GM18526 (cell line): ENCODE measurements around the gene KCNMB1.

ENCODE experiments used
- POLR2A ChIP-seq: IDR thresholded peaks from 3 replicates; pipeline ENCODE4 v1.6.1; 2011; ENCODE audit not compliant: insufficient read length; ENCODE audit errors: extremely low read depth

The KCNMB1 gene

GRCh38 chr5:170343177-170343576 lies 46.0 kb downstream of the KCNMB1 start:
- TF ChIP-seq POLR2A: no peak

DNA sequence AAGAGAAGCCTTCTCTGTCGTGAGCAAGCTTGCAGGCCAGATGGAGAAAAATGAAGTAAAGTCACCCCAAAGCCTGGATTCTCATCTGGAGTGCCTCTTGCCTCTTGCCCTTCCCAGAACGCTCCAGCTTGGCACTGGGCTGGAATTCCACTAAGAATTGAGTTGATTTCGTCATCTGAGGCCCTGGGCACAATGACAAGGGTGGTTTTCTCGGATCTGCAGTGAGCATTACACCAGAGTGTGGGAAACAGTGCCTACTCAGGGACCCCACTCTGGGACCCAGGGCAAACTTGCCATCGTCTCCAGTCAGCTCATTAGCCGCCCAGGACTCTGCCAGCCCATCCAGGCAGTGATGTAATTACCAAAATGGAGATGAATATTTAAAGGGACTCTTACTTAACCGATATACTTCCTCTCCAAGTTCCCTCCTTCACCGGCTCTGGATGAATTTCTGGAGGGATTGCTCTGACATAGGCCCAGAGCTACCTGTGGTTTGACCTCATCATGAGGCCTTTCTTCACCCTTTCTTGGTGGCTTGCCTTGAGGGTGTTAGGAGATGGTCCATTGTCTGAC lies 46.9 kb downstream of the KCNMB1 start:
- no peak for TF ChIP-seq POLR2A

GRCh38 chr5:170341545-170341944 lies 47.6 kb downstream of the KCNMB1 start:
- TF ChIP-seq POLR2A: no peak

DNA sequence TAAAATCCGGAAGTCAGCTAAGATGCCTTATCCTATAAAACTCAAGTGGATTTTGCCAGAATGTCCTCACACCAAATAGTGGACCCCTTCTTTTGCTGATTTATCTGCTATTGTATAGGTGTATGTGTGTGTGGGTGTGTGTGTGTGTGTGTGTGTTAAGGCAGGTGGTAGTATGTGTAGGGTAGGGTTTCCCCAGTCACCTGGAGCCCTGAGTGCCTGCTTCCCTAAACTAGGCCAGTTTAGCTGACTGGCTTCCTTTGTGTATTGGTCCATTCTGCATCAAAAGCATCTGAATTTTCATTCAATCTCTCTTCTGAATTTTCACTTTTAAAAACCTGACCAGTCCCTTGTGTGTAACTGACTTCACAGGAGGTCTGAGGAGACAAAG lies 49.4 kb downstream of the KCNMB1 start:
- TF ChIP-seq POLR2A: no peak

DNA sequence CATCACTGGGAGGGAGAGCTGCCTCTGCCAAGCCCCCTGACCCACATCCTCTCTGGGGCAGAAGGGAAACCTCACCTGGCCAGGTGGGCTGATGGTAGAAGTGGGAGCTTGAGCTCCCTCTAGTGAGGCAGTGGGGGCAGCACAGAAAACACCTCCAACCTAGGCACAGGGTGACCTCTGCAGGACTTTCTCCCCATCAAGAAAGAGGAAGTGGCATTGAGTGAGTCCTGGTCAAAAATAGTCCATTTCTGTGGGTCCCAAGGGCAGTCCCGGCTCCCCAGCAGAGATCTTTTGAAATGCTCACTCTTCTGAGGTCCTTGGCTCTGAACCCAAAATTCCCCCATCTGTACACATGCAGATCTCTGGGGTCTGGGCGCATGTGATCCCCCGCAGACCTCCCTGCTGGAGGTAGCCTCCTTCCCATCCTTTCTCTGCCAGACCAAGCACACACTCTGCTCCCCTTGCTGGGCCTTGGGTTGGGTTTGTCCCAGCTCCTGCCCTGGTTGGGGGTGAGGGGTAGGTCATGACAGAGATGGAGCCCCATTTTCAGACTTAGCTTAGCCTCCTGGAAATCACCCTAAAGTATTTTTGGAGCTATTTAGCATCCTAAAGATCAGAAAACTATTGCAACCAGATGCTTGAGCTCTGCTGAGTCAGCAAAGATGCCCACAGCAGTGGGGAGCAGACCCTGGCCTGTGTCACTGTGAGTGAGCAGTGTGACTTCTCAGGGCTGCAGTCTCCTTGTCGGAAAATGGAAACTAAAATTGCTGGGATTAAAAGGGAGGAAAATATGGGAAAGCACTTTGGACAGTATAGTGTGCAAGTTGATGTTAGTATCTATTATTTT lies 50.0 kb downstream of the KCNMB1 start:
- no peak for TF ChIP-seq POLR2A

- no peak for TF ChIP-seq POLR2A
Measured at GRCh38 chr5:170338291-170338690, 50.9 kb downstream of the KCNMB1 start.

DNA sequence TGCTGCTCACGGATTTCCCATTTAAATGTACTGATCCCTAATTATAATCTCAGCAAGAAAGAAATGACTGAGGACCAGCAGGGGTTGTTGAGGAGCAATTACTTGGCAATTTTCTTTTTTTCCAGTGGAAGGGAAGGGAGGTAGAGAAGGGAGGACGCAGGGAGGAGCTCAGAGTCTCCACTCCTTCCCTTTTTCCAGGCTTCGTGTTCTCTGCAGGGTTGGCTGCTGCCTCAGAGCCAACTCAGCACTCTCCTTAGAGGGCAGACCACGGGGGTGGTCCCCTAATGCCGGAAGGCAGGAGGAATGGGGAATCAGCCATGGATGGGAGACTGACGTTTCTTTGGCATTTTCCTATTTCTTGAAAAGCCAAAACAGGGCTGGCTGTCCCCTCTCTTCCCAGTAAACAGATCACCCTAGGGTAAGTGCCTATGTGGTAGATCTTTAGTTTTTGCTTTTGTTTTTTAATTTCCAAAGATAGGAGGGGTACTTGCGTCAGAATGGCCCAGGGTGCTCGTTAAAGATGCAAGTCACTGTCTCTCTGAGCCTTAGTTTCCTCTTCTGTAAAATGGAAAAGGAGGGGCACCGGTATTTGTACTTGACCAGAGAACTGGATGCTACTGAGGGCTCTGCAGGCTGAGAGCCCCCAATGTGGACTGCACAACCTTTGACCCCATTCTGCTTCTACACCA lies 52.0 kb downstream of the KCNMB1 start:
- no peak for TF ChIP-seq POLR2A

DNA sequence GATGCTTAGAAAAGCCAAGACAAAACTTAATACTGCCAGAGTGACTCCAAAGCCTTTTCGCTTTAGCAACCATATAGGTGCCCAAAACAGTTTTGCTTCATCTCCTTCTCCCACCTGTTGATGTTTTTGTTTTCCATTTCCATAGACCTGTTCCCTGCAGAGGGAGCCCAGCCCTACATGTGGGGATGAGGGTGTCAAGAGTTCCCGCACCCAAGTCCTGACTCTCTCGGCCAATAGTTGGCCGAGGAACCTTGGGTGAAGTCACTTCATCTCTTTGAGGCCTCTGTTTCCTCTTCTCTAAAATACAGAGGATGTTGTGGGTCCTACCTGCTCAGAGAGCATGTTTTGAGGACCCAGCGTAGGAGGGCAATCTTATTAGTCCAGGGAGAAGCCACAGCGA lies 53.1 kb downstream of the KCNMB1 start:
- no peak for TF ChIP-seq POLR2A

DNA sequence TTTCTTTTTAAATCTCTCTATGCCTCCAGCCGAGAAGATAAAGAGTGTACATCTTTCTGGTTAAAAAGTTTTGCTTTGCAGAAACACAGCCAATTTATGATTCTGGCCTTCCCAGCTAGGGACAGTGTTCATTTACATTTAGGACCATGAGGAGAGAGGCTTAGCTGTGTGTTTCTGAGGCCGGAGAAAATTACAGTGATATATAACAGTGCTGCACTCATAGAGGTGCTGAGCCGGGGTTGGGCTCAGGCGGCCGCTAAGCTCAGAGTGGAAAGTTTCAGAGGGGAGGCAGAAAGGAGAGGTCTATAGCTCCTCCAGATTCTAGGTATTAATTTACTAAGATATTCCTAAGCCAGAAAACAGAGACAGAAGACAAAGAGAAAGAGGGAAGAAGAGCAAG lies 54.5 kb downstream of the KCNMB1 start:
- no peak for TF ChIP-seq POLR2A

GRCh38 chr5:170333161-170333910 lies 55.8 kb downstream of the KCNMB1 start:
- TF ChIP-seq POLR2A: no peak

- TF ChIP-seq POLR2A: no peak
Measured at GRCh38 chr5:170332058-170332457, 57.1 kb downstream of the KCNMB1 start.

DNA sequence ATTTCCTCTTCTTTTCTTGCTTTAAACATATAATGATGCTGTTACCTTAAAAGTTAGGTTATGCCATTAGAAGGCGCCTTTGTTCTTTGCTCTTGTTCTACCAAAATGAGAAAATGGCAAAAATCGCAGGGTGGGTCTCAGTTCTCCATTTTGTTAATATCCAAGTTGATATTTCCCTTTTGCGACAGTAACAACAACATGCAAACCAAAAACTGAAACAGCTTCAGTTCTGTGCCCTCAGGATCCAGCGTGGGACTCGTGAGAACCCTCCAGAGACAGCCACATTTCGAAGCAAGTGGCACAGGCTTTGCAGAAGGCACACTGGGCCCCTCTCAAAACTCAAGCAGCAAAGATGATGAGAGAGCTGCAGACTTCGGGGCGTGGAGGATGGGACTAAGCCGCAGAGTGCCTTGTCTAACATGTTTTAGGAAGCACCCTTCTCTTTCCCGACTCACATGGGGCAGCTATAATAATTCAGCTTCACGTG lies 58.6 kb downstream of the KCNMB1 start:
- TF ChIP-seq POLR2A: no peak

DNA sequence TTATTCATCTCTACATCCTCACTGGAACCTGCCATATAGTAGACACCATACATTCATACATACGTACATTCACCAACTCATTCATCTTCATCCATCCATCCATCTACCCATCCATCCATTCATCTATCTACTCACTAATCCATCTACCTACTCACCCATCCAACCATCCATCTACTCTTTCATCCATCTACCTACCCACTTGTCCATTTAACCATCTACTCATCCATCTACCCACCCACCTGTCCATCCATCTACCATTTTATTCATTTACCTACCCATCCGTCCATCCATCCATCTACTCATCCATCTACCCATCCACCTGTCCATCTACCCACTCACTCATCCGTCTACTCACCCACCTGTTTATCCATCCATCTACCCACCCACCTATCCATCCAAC lies 59.6 kb downstream of the KCNMB1 start:
- TF ChIP-seq POLR2A: no peak

DNA sequence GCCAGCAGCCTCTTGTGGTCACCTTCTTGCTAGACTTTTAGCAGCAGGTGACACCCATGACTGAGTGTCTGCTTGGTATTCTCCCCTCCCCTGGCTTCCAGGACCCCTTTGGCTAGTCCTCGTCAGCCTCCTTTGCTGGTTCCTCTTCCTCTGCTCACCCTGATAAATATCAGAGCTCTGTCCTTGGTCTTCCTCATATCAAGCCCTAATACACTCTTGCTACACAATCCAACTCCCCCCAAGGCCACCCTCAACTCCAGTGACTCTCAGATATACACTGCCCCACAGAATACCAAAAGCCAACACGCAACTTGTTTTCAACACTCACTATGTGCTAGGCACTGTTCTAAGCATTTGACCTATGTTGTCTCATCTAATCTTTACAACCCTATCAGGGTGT lies 61.3 kb downstream of the KCNMB1 start:
- TF ChIP-seq POLR2A: no peak

DNA sequence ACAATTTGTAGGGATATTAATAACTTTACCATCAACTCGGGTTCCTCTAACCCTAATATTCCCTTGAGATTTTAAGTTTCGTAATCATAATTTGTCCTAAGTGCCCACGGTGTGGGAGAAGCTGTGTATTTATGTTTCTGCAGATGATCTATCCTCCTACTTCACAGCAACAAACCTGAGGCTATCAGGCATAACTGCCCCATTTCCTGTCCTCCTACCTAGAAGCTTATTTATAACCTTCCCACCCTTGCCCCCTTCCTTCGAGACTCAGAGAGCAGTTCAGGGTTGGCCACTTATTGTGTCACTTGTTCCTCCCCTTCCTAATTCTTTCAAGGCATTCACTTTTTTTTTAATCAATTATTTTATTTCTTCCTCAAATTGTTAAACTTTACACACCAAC lies 62.0 kb downstream of the KCNMB1 start:
- no peak for TF ChIP-seq POLR2A
